IPS-20b (cell line): ENCODE results near the gene CCDC127.

Experiments used
- H3K27ac ChIP-seq: one replicate; pipeline ENCODE4 v1.5.1; 2013; ENCODE audit warnings: low read length
- H3K27me3 ChIP-seq: 2 replicates; pipeline ENCODE4 v1.6.1; 2013; ENCODE audit warnings: mild to moderate bottlenecking, low read length, inconsistent platforms; ENCODE audit not compliant: insufficient read depth
- H3K36me3 ChIP-seq: 2 replicates; pipeline ENCODE4 v1.6.1; 2013; ENCODE audit warnings: low read depth, mild to moderate bottlenecking, inconsistent platforms, low read length, moderate library complexity; ENCODE audit not compliant: insufficient read depth
- H3K4me1 ChIP-seq: 2 replicates; pipeline ENCODE4 v1.6.1; 2013; ENCODE audit warnings: mild to moderate bottlenecking, control low read depth, inconsistent platforms, low read length, moderate library complexity; ENCODE audit not compliant: insufficient read depth
- H3K4me3 ChIP-seq: 2 replicates; pipeline ENCODE4 v1.5.1; 2013; ENCODE audit warnings: mild to moderate bottlenecking, low read length, inconsistent platforms
- H3K9ac ChIP-seq: 2 replicates; pipeline ENCODE4 v1.6.1; 2013; ENCODE audit warnings: low read depth, mild to moderate bottlenecking, inconsistent platforms, low read length, moderate library complexity
- H3K9me3 ChIP-seq: 2 replicates; pipeline ENCODE4 v1.6.1; 2013; ENCODE audit warnings: mild to moderate bottlenecking, low read depth, low read length, inconsistent platforms; ENCODE audit not compliant: insufficient read depth

The CCDC127 gene

DNA sequence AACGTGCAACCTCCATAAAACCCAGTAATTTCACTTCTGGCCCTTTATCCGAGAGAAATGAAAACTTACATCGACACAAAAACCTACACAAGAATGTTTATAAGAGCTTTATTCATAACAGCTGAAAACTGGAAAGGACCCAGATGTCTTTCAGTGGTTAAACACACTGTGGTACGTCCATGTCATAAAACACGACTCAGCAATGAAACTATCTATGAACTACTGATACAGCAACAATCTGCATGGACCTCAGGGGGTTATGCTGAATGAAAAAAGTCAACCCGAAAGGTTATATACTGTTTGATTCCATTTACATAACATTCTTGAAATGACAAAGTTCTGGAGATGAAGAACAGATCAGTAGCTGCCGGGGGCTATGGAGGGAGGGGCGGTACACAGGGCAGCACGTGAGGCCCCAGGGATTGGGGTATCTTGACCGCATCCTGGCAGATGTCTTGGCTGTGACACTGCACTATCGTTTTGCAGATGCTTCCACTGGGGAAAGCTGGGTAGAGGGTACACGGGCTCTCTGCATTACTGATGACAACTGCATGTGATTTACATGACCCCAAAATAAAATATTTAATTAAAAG, 4.1 kb downstream of the CCDC127 start:
- Histone ChIP-seq H3K4me1 (no peaks in the 10 kb centered on the region), H3K27me3 (no peaks in the 10 kb centered on the region), H3K4me3 (no peak overlapping the region), H3K9ac (no peak overlapping the region), H3K27ac (no peak overlapping the region), H3K9me3 (no peaks in the 10 kb centered on the region), H3K36me3 (peaks cover 15% of the 10 kb centered on the region; the same call in 1 of the 2 replicates)

- H3K9ac ChIP-seq = no peak overlapping the region
- no peaks in the 10 kb centered on the region for H3K27me3 ChIP-seq
- no peaks in the 10 kb centered on the region for H3K4me1 ChIP-seq
Measured at GRCh38 chr5:208449-209114, 9.4 kb downstream of the CCDC127 start.

DNA sequence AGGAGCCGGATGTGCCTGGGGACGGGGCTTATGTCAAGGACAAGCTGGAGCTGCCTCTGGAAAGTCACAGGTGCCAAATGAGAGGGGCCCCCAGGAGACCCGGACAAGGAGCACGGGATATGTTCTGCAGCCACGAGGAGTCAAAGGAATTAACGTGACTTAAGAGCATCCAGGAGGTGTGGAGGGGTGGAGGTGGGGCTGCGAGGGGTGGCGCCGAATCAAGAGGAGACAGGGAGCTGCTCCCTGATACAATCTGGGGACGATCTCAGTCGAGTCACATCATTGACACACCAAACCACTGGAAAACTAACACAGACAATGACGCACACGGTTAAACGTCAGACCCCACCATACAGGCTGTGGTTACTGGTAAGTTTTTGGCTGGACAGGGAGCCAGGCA, 10.4 kb downstream of the CCDC127 start:
- no peaks in the 10 kb centered on the region for H3K9me3 ChIP-seq
- H3K27ac ChIP-seq = no peak overlapping the region
- no peak overlapping the region for H3K4me3 ChIP-seq
- H3K9ac ChIP-seq = no peak overlapping the region
- peaks cover 26% of the 10 kb centered on the region for H3K36me3 ChIP-seq
- H3K4me1 ChIP-seq = no peaks in the 10 kb centered on the region
- no peaks in the 10 kb centered on the region for H3K27me3 ChIP-seq

More at GRCh38 chr5:208449-209114, 9.4 kb downstream of the CCDC127 start:
- H3K9me3 ChIP-seq = no peaks in the 10 kb centered on the region
- peaks cover 24% of the 10 kb centered on the region for H3K36me3 ChIP-seq
- H3K27ac ChIP-seq = no peak overlapping the region
- no peak overlapping the region for H3K4me3 ChIP-seq

GRCh38 chr5:206927-207536, 10.9 kb downstream of the CCDC127 start:
- no peak overlapping the region for H3K9ac ChIP-seq
- H3K4me3 ChIP-seq = no peak overlapping the region
- no peaks in the 10 kb centered on the region for H3K27me3 ChIP-seq
- H3K36me3 ChIP-seq = peaks cover 26% of the 10 kb centered on the region
- no peaks in the 10 kb centered on the region for H3K9me3 ChIP-seq
- H3K4me1 ChIP-seq = no peaks in the 10 kb centered on the region
- H3K27ac ChIP-seq = no peak overlapping the region

DNA sequence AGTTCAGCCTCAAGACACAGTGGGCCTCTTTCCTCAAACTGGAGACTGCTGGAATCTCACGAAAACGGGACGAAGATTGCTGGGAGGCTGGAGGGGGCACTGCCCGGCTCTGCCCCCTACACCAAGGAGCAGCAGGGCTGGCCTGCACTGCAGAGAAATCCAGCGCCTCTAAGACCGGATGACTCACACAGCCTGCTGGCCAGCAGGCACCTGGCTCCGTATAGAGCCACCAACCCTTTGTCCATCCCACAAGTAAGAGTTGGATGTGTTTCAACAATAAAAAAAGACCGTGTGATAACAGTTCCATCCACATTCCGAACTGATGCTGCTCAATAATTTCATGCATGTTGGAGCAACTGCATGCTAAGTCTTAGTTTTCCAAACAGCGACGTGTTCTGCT, 11.5 kb downstream of the CCDC127 start:
- H3K36me3 ChIP-seq = peaks cover 26% of the 10 kb centered on the region
- no peak overlapping the region for H3K9ac ChIP-seq
- no peaks in the 10 kb centered on the region for H3K9me3 ChIP-seq
- no peaks in the 10 kb centered on the region for H3K4me1 ChIP-seq
- no peak overlapping the region for H3K4me3 ChIP-seq
- no peaks in the 10 kb centered on the region for H3K27me3 ChIP-seq
- H3K27ac ChIP-seq = no peak overlapping the region

DNA sequence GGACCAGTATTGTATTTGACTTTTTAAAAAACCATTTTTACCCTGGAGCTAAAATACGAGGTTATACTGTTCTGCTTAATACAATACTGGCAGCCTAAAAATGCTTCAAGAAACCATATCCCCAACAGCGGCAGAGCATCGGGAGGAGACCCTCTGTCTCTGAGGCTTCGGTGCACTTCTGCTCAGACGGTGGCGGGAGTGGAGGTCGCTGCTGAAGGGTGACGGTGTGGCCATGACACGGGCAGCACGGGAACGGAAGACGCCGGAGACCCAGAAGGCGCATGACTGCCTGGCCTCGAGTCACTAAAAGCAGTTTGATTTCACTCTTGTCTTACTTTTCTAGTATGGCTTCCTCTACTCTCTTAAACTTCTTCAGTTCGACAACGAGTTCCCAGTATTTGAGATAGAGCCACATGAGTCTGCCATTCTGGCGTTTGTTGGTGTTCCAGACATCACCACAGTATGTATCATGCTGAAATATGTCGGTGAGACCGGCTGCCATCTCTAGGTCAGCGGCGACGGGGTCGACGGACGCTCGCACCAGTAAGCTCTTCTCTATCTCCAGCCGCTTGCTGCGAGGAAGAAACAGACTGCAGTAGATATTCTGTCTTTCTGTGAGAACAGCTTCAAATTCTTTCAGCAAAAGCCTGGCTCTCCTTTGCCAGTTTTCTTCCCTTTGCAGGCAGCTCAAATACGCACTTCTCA, 12.8 kb downstream of the CCDC127 start:
- Histone ChIP-seq H3K4me1 (no peaks in the 10 kb centered on the region), H3K36me3 (peaks cover 26% of the 10 kb centered on the region), H3K27me3 (no peaks in the 10 kb centered on the region), H3K27ac (no peak overlapping the region), H3K9me3 (no peaks in the 10 kb centered on the region), H3K9ac (no peak overlapping the region), H3K4me3 (no peak overlapping the region)

- H3K27ac ChIP-seq = no peak overlapping the region
- H3K4me3 ChIP-seq = no peak overlapping the region
- no peak overlapping the region for H3K9ac ChIP-seq
- no peaks in the 10 kb centered on the region for H3K9me3 ChIP-seq
- H3K27me3 ChIP-seq = no peaks in the 10 kb centered on the region
- H3K4me1 ChIP-seq = no peaks in the 10 kb centered on the region
- peaks cover 26% of the 10 kb centered on the region for H3K36me3 ChIP-seq
Measured at GRCh38 chr5:204462-204861, 13.5 kb downstream of the CCDC127 start.

- Histone ChIP-seq H3K27me3 (no peaks in the 10 kb centered on the region), H3K36me3 (peaks cover 26% of the 10 kb centered on the region), H3K9me3 (no peaks in the 10 kb centered on the region), H3K4me3 (no peak overlapping the region), H3K27ac (no peak overlapping the region), H3K9ac (no peak overlapping the region), H3K4me1 (no peaks in the 10 kb centered on the region)
Measured at GRCh38 chr5:204001-204400, 14.0 kb downstream of the CCDC127 start.

- no peaks in the 10 kb centered on the region for H3K4me1 ChIP-seq
- H3K4me3 ChIP-seq = no peak overlapping the region
- H3K27ac ChIP-seq = no peak overlapping the region
- no peaks in the 10 kb centered on the region for H3K9me3 ChIP-seq
- no peak overlapping the region for H3K9ac ChIP-seq
- H3K27me3 ChIP-seq = no peaks in the 10 kb centered on the region
- peaks cover 26% of the 10 kb centered on the region for H3K36me3 ChIP-seq
Measured at GRCh38 chr5:203246-203930, 14.6 kb downstream of the CCDC127 start.

DNA sequence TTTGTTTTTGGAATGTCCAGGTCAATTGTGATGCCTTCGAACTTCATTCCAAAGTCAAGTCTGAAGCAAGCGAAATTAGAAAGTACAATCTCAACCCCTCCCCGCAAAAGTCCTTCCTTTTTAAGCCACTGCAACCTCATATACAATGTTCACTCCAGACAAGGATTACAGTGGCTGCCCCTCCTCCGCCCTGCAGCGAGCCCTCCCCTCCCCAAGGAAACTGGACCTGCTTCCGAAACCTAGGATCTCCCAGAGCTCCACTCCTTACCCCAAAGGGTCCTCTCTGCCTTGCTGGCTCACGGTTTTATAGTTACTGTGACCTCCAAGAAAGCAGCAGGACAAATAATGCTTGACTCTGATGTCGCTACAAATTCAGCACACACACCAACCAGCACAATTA, 16.3 kb downstream of the CCDC127 start:
- peaks cover 26% of the 10 kb centered on the region for H3K36me3 ChIP-seq
- H3K9me3 ChIP-seq = no peaks in the 10 kb centered on the region
- no peak overlapping the region for H3K27ac ChIP-seq
- no peaks in the 10 kb centered on the region for H3K4me1 ChIP-seq
- H3K4me3 ChIP-seq = no peak overlapping the region
- H3K27me3 ChIP-seq = no peaks in the 10 kb centered on the region
- no peak overlapping the region for H3K9ac ChIP-seq

- Histone ChIP-seq H3K27me3 (no peaks in the 10 kb centered on the region), H3K4me3 (no peak overlapping the region), H3K4me1 (no peaks in the 10 kb centered on the region), H3K9ac (no peak overlapping the region), H3K9me3 (no peaks in the 10 kb centered on the region), H3K27ac (no peak overlapping the region), H3K36me3 (peaks cover 26% of the 10 kb centered on the region)
Measured at GRCh38 chr5:200985-201384, 17.0 kb downstream of the CCDC127 start.
